ENCODE data around the gene KIF25.
"Not testable (repeated sequence)": the region's sequence is repeated elsewhere in the genome, so short reads cannot be mapped to it uniquely, and the experiment has no call there.

Gene KIF25

GRCh38 chr6:167996424-167997199, 859 bp upstream of the KIF25 start:
- no peak for DNase-seq

GRCh38 chr6:167998215-167998614, 744 bp downstream of the KIF25 start:
- DNase-seq = no peak

GRCh38 chr6:168000198-168001028, 2.9 kb downstream of the KIF25 start:
- DNase-seq = no peak

- DNase-seq = no peak
Observed at GRCh38 chr6:168001029-168001332, 3.5 kb downstream of the KIF25 start.

- not testable (repeated sequence) for DNase-seq
Observed at GRCh38 chr6:168001514-168001913, 4.0 kb downstream of the KIF25 start.

DNA sequence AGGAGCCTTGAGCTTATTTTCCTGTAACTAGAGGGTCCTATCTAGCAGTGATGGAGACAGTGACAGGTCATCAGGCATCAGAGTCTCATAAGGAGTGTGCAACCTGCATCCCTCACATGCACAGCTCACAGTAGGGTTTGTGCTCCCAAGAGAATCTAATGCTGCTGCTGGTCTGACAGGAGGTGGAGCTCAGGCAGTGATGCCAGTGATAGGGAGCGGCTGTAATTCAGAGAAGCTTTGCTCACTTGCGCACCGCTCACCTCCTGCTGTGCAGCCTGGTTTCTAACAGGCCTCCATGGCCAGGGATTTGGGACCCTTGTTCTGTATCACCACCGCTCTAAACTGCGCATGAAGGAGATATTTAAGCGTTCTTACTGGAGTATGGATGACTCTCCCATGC, 5.3 kb downstream of the KIF25 start:
- no peak for DNase-seq

DNA sequence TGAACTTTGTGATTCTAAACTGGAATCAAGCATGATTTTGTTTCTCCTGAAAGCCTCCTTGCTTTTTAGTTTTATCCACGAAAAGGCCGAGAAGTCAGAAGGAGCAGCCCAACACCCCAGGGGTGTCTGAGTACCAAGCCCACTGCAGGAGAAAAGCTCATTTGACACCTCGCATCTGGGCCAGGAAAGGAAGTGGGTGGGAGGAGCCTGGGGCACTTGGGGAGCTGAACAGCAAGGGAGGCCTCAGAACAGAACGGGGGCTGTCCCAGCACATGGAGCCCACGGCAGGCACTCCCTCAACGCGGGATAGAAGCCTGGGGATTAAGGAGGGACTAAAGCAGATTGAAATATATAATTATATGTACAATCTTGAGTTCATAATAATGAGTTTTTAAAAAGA, 6.6 kb downstream of the KIF25 start:
- no peak for DNase-seq

- no peak for DNase-seq
Observed at GRCh38 chr6:168004945-168005344, 7.5 kb downstream of the KIF25 start.

DNA sequence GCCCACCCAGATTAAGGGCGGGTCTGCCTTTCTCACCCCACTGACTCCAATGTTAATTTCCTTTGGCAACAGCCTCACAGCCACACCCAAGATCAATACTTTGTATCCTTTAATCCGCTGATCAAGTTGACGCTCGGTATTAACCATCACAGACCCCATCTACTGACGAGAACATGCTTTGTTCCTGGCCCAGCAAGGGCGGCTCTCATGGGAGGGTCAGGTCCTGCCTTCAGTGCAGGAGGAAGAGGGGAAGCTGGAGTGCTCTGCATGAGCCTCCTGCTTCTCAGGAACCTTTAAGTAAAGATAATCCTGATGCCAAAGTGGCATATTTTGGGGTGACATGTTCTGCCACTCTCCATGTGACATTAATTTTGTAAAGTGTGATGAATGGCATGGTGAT, 8.3 kb downstream of the KIF25 start:
- no peak for DNase-seq

DNA sequence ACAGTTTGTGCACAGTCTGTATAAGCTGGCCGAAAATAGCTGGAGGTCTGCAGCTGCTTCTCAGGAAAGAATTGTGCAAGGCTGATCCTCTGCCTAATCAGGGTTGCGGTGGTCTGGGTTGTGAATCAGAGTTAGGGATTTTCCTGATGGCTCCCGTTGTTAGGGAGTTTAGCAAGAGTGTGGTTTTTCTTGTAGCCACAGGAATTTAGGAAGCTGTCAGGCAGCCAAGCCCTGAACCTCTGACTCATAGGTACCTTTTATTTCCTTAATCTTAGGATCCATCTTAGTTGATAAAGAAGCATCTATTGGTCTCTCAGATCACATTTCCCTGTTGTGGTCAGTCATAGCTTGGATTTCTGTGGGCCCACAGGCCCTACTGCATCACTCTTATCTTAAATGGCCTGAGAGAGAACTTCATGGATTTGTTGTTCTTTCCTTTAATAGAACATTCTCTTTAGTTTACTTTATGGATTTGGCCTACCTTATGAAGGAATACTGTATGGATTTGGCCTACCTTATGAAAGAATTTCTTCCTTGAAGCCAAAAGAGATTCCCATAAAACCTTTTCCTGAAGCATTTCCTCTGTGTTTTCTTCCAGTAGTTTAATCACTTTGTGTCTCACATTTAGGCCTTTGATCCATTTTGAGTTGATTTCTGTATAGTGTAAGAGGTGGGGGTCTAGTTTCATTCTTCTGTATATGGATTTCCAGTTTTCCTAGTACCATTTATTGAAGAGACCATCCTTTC, 10.3 kb downstream of the KIF25 start:
- no peak for DNase-seq

DNA sequence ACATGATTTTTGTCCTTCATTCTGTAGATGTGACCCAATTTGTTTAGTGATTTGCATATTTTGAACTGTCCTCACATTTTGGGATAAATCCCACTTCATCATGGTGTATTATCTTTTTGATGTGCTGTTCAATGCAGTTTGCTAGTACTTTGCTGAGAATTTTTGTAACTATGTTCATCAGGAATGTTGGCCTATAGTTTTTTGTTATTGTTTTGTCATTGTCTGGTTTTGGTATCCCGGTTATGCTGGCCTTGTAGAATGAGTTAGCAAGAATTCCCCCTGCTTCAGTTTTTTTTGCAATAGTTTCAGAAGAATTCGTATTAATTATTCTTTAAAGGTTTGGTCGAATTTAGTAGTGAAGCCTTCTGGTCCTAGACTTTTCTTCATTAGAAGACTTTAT, 11.9 kb downstream of the KIF25 start:
- no peak for DNase-seq

DNA sequence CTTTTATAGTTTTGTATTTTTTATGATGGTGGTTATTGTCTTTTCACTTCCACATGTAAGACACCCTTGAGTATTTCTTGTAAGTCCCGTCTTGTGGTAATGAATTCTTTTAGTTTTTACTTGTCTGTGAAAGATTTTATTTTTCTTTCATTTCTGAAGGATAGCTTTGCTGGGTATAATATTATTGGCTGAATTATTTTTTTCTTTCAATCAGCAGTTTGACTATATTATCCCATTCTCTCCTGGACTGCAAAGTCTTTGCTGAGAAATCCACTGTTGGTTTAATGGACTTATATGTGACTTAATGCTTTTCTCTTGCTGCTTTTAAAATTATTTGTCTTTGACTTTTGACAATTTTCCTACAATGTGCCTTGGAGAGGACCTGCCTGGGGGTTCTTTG, 13.8 kb downstream of the KIF25 start:
- DNase-seq = no peak

DNA sequence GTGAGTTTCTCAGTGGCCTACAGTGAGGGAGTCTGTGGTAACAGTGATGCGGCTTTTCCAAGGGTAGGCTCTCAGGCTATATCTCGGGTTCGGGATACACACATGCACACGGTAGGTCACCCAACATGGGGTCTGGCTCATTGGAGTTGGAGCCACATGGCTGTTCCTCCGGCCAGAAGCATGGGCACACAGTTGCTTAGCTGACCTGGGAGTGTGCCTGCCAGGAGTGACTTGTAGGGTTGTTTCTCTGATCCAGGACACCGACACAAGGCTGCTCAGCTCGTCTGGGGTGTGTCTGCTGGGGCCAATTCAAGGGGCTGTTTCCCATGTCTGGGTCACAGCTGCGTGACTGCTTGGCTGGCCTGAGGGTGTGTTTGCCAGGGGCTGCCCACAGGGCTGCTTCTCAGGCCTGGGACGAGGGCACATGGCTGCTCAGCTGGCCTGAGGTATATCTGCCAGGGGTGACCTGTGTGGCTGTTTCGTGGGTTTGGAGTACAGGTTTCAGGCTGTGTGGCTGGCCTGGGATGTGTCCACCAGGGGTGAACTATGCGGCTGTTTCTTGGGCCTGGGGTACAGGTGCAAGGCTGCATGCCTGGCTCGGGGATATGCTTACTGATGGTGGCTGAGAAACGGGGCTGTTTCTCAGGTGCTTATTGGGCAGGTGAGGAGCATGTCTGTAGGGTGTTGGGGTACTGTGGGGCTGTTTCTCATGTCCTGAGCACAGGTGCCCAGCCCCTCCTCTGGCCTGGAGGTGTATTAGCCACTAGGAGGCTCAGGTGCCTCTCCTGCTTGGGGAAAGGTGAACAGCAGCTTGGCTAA, 15.2 kb downstream of the KIF25 start:
- no peak for DNase-seq

DNA sequence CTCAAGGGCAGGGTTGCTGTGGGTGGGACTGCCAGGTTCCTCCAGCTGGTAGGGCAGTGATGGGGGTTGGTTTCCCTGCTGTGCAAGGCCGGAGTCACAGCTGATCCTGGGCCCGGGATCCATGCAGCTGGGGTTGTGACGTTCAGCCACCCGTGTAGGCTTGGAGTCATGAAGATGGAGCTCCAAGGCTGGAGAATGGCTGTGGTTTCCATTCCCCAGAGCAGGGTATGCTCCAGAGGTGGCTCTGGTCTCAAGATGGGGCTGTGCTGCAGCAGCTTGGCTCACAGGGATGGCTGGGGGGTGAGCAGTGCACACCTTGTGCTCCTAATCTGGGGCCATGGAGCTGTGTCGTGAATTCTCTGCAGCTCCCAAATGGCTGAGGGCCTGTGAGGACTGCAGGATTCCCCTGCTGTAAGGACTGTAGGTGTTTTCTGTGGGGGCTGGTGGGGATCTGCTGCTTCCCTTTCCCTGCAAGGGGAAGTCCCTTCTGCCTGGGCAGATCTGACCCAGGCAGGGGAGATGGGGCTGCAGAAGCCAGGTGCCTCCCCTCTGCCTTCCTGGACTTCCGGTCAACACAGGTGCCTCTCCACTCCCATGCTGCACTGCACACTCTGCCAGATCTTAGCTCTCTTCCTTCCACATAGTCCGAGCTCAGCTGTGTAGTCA, 15.9 kb downstream of the KIF25 start:
- no peak for DNase-seq

- no peak for DNase-seq
Observed at GRCh38 chr6:168014428-168014827, 17.0 kb downstream of the KIF25 start.

DNA sequence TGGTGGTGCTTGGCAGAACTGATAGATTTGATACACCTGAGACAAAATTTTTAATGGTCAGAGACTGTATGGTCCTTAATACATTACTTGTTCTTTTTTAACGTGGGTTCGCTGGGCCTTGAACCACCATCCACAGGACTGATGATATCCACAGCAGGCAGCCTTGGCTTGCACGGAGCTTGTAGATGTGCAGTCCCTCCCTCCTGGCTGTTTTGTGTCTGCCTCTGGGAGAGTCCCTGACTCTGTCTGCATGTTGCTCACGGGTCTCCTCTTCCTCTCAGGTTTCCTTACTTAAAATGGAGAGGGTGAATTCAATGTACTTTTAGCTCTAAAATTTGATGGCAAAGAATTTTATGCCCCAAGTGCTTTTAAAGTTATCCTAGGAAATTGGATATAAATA, 17.5 kb downstream of the KIF25 start:
- no peak for DNase-seq

- no peak for DNase-seq
Observed at GRCh38 chr6:168015482-168016175, 18.2 kb downstream of the KIF25 start.

- no peak for DNase-seq
Observed at GRCh38 chr6:168016176-168016620, 18.7 kb downstream of the KIF25 start.

GRCh38 chr6:168016721-168017525, 19.5 kb downstream of the KIF25 start:
- DNase-seq = no peak

DNA sequence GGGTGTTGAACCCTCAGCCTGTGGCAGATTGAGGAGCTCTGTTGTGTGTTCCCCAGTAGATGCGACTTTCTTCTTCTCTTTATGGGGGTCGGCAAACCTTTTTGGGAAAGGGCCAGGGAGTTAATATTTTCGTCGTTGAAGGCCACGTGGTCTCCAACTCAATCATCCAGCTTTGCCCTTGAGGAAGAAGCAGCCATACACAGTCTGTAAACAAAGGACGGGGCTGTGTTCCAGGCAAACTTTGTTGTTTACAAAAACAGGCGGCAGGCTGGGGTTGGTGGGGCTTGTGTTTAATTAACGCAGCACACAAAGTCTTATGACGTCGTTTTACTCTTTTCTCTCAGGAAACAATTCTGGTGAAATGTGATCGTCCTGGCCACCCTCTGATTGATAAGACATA, 20.2 kb downstream of the KIF25 start:
- DNase-seq = no peak

DNA sequence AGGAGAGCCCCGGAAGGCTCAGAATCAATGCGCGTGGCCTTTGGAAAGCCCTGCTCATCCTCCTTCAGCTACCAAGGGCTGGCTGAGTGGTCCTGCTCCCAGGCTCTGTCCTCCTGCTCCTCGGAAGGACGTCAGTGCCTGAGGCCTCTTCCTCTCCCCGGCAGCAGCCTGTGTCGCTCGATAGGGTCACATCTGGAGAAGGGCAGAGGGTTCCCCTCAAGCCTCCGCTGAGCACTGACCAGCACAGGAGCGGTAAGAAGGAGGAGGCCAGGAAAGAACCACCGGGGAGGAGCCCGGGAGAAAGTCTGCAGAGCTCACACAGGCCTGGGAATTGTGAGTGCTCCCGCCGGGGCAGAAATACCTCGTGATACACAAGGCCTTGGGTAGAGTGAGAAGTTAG, 21.2 kb downstream of the KIF25 start:
- no peak for DNase-seq

Data from CD4-positive, alpha-beta T cell treated with Interleukin-21 for 1 hour (primary cell).